VCaP (cell line): ENCODE measurements around the gene RPS18.

Experiments used
- H3K27ac ChIP-seq: fragments of 450-650 bp; 2 replicates; pipeline ENCODE4 v1.5.1; 2017
- CTCF ChIP-seq: fragments of 450-650 bp; conservative IDR thresholded peaks from 2 replicates; pipeline ENCODE4 v1.5.1; 2017; ENCODE audit warnings: mild to moderate bottlenecking, moderate library complexity

RPS18 gene

GRCh38 chr6:33289784-33290315 is 18.0 kb downstream of the RPS18 start:
- TF ChIP-seq CTCF, result no peak
- H3K27ac ChIP-seq, result peak overlapping the region; percentile 81

- no peak for TF ChIP-seq CTCF
- peak overlapping the region; percentile 81 for H3K27ac ChIP-seq
Measured at GRCh38 chr6:33290459-33290858, 18.6 kb downstream of the RPS18 start.

- H3K27ac ChIP-seq, result no peak overlapping the region; the same call in 1 of the 2 replicates
- no peak for TF ChIP-seq CTCF
Measured at GRCh38 chr6:33292996-33293682, 21.3 kb downstream of the RPS18 start.

- peak overlapping the region; percentile 99 for H3K27ac ChIP-seq
- TF ChIP-seq CTCF, result no peak
Measured at GRCh38 chr6:33294086-33294823, 22.4 kb downstream of the RPS18 start.

- no peak for TF ChIP-seq CTCF
- peak overlapping the region; percentile 99; the same call in 1 of the 2 replicates for H3K27ac ChIP-seq
Measured at GRCh38 chr6:33295621-33296369, 23.9 kb downstream of the RPS18 start.

GRCh38 chr6:33296797-33297405 is 25.0 kb downstream of the RPS18 start:
- H3K27ac ChIP-seq, result peak overlapping the region; percentile 99
- no peak for TF ChIP-seq CTCF
